RKO (cell line): ENCODE data around the gene PIK3AP1.
"Not testable (repeated sequence)": the region's sequence is repeated elsewhere in the genome, so short reads cannot be mapped to it uniquely, and the experiment has no call there.

Source experiments
- DNase-seq: peaks from one replicate; pipeline ENCODE4 v3.0.0-alpha.2; 2016; ENCODE audit warnings: low spot score

PIK3AP1 gene

GRCh38 chr10:96696845-96697425 is 23.4 kb downstream of the PIK3AP1 start:
- DNase-seq, result no peak

- DNase-seq, result no peak
Observed at GRCh38 chr10:96695975-96696634, 24.2 kb downstream of the PIK3AP1 start.

- no peak for DNase-seq
Observed at GRCh38 chr10:96695366-96695765, 24.9 kb downstream of the PIK3AP1 start.

GRCh38 chr10:96693431-96693830 is 26.9 kb downstream of the PIK3AP1 start:
- DNase-seq, result no peak

- no peak for DNase-seq
Observed at GRCh38 chr10:96692427-96692826, 27.9 kb downstream of the PIK3AP1 start.

GRCh38 chr10:96691761-96692160 is 28.6 kb downstream of the PIK3AP1 start:
- DNase-seq, result no peak

- DNase-seq, result no peak
Observed at GRCh38 chr10:96690755-96691730, 29.3 kb downstream of the PIK3AP1 start.

GRCh38 chr10:96688789-96689188 is 31.5 kb downstream of the PIK3AP1 start:
- DNase-seq, result no peak

GRCh38 chr10:96687317-96688012 is 32.8 kb downstream of the PIK3AP1 start:
- no peak for DNase-seq

GRCh38 chr10:96686514-96686913 is 33.8 kb downstream of the PIK3AP1 start:
- no peak for DNase-seq

- DNase-seq, result no peak
Observed at GRCh38 chr10:96685306-96685705, 35.0 kb downstream of the PIK3AP1 start.

- DNase-seq, result no peak
Observed at GRCh38 chr10:96684826-96685225, 35.5 kb downstream of the PIK3AP1 start.

GRCh38 chr10:96683710-96684109 is 36.6 kb downstream of the PIK3AP1 start:
- DNase-seq, result no peak

- DNase-seq, result no peak
Observed at GRCh38 chr10:96683065-96683464, 37.2 kb downstream of the PIK3AP1 start.

GRCh38 chr10:96681524-96681923 is 38.8 kb downstream of the PIK3AP1 start:
- no peak for DNase-seq

GRCh38 chr10:96680463-96680862 is 39.9 kb downstream of the PIK3AP1 start:
- DNase-seq, result not testable (repeated sequence)

GRCh38 chr10:96678725-96679124 is 41.6 kb downstream of the PIK3AP1 start:
- DNase-seq, result no peak

- no peak for DNase-seq
Observed at GRCh38 chr10:96676272-96677112, 43.8 kb downstream of the PIK3AP1 start.

- DNase-seq, result no peak
Observed at GRCh38 chr10:96675846-96676245, 44.5 kb downstream of the PIK3AP1 start.

- no peak for DNase-seq
Observed at GRCh38 chr10:96673318-96674099, 46.8 kb downstream of the PIK3AP1 start.
